IPS-18a (cell line): ENCODE measurements around the gene EIPR1.

Source experiments
- H3K27ac ChIP-seq: one replicate; pipeline ENCODE4 v1.5.1; 2013; ENCODE audit warnings: low read length
- H3K27me3 ChIP-seq: one replicate; pipeline ENCODE4 v1.6.1; 2013; ENCODE audit warnings: mild to moderate bottlenecking, low read length; ENCODE audit not compliant: control insufficient read depth, insufficient read depth
- H3K36me3 ChIP-seq: one replicate; pipeline ENCODE4 v1.6.1; 2013; ENCODE audit warnings: low read depth, low read length; ENCODE audit not compliant: control insufficient read depth
- H3K4me1 ChIP-seq: one replicate; pipeline ENCODE4 v1.6.1; 2013; ENCODE audit warnings: low read depth, low read length; ENCODE audit not compliant: control insufficient read depth
- H3K4me3 ChIP-seq: one replicate; pipeline ENCODE4 v1.5.1; 2013; ENCODE audit warnings: low read length
- H3K9ac ChIP-seq: one replicate; pipeline ENCODE4 v1.6.1; 2013; ENCODE audit warnings: mild to moderate bottlenecking, low read length, moderate library complexity
- H3K9me3 ChIP-seq: one replicate; pipeline ENCODE4 v1.6.1; 2013; ENCODE audit warnings: low read depth, low read length; ENCODE audit not compliant: control insufficient read depth

Gene EIPR1

DNA sequence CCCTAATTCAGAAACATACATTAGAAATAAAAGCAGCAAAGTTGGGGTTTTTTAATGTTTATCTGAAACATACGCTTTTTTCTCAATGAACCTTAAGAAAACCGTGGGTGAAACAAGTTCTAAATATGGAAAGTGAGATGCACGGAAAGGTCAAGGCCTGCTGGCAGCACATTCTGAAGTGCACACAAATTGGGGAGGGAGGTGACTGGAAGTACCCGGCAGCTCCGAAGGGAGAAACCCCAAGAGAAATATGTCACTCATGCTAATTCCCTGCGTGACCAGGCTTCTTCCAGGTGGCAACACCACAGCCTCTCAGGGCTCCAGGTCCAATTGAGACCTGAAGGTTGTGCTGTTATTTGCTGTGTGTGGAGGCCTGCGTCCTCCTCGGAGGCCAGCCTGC, 45.5 kb downstream of the EIPR1 start:
- no peak overlapping the region for H3K4me3 ChIP-seq
- no peak overlapping the region for H3K9ac ChIP-seq
- peaks cover 3% of the 10 kb centered on the region for H3K36me3 ChIP-seq
- H3K9me3 ChIP-seq: no peaks in the 10 kb centered on the region
- no peaks in the 10 kb centered on the region for H3K27me3 ChIP-seq
- no peaks in the 10 kb centered on the region for H3K4me1 ChIP-seq
- H3K27ac ChIP-seq: no peak overlapping the region

DNA sequence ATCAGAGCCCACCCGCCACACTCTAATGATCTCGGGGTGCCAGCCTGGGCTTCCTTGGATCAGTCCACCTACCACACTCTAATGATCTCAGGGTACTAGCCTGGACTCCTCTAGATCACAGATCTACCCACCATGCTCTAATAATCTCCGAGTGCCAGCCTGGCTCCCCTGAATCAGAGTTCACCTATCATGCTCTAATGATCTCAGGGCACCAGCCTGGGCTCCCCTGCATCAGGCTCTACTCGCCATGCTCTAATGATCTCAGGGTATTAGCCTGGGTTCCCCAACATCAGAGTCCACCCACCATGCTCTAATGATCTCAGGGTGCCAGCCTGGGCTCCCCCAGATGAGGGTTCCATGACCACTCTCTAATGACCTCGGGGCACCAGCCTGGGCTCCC, 48.1 kb downstream of the EIPR1 start:
- Histone ChIP-seq H3K4me3 (no peak overlapping the region), H3K4me1 (peaks cover 3% of the 10 kb centered on the region), H3K9me3 (no peaks in the 10 kb centered on the region), H3K27ac (no peak overlapping the region), H3K27me3 (no peaks in the 10 kb centered on the region), H3K36me3 (peaks cover 3% of the 10 kb centered on the region), H3K9ac (no peak overlapping the region)

DNA sequence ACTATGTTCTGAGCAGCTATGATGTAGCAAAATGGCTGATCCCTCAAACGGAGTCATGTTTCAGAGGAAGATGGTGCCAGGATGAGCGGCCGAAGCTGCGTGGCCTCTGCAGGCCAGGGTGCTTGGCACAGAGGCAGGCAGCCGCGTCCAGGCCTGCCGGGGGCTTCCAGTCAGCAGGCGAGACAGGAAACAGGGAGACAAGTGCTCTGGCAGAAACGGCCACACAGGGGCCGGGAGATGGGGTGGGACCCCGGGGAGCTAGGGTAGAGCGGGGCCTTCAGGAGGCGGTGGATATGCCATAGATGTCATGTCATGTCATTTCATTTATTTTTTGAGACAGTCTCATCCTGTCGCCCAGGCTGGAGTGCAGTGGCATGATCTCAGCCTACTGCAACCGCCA, 50.7 kb downstream of the EIPR1 start:
- H3K4me3 ChIP-seq: no peak overlapping the region
- peaks cover 3% of the 10 kb centered on the region for H3K4me1 ChIP-seq
- no peaks in the 10 kb centered on the region for H3K9me3 ChIP-seq
- no peaks in the 10 kb centered on the region for H3K27me3 ChIP-seq
- H3K27ac ChIP-seq: no peak overlapping the region
- no peak overlapping the region for H3K9ac ChIP-seq
- H3K36me3 ChIP-seq: no peaks in the 10 kb centered on the region

DNA sequence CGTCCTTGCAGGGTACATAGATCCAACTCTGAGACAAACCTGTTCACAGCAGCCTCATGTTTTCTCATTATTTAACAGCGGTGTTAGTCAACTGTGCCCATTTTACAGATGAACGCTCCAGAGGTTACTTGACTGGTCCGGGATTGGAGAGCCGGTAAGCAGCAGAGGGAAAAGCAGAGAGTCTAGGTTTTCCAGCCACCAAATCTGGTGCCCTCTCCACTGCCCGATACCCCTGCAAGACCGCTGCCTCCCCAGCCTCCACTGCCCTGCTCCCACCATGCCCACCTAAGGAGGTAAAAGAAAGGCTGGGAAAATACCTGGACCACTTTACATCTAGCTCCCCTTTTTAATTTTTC, 51.5 kb downstream of the EIPR1 start:
- Histone ChIP-seq H3K4me3 (no peak overlapping the region), H3K9ac (no peak overlapping the region), H3K36me3 (no peaks in the 10 kb centered on the region), H3K27me3 (no peaks in the 10 kb centered on the region), H3K4me1 (peaks cover 3% of the 10 kb centered on the region), H3K27ac (no peak overlapping the region), H3K9me3 (no peaks in the 10 kb centered on the region)

DNA sequence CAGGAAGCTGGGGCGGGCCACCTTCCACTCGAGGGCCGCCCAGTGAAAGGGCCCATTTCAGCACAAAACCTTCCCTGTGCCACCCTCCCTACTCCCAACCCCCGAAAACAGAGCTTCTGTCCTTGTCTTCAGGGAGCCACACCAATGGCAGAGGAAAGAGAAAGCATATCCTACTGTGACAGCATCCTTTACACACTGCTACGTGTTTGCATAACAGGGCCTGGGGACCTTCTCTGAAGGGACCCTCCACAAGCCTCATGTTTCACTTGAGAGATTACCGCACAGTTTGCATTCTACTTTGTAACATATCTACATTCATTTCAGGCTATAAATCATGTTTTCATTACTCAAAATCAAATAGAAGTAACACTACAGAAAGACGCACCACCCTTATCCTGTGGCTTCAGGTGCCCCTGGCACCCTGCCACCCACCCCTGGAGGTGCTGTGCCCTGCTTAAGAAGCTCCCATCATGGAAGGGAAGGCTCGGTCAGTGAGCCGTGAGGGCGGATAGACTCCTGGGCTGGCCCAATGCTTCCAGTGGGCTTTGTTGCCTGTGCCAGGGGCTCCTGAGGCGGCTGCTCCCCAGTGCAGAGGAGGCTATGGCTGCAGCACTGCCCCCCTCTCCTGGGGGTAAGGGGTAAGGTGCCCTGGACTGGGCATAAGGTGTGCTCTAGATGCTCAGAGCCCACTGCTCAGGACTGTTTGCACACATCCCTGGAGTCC, 52.0 kb downstream of the EIPR1 start:
- H3K9me3 ChIP-seq: no peaks in the 10 kb centered on the region
- peaks cover 9% of the 10 kb centered on the region for H3K4me1 ChIP-seq
- H3K36me3 ChIP-seq: no peaks in the 10 kb centered on the region
- H3K27ac ChIP-seq: no peak overlapping the region
- H3K9ac ChIP-seq: no peak overlapping the region
- H3K4me3 ChIP-seq: no peak overlapping the region
- H3K27me3 ChIP-seq: no peaks in the 10 kb centered on the region

DNA sequence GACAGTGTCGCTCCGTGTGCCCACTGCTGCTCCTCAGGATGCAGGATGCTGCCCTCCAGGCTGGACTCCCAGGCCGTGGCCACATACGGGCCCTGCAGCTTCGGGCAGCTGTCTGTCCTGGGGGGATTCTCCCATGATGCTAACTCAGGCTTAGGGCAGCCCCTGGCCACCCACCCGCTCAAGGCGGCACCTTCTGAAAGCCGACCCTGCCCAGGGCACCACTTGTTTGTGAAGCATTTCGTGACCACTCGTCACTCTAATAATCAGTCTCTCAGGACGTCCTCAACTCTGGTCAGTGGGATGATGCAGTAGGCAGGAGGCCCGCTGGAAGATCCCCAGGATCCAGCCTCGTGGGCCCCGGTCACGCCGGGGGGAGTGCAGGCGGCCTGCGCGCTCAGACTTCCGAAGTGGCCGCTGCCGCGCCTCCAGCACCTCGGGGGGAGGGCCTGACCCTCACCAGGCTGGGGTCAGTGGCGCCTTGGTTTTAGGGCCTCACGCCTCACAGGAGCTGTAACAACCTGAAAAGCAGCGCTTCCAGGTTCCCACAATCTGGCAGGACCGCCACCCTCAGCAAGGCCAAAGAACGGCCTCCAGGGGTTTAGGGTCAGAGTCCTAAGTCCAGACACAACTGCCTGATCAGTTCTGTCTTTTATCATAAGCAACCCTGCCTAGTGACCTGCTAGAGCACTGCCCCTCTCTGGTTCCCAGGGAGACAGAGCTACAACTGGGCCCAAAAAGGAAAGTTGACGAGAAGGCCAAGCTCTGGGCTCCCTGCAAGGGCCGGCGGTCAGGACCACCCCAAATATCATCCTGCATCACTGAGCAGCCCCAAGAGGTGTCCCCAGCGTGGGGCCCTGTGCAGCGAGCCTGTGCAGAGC, 53.0 kb downstream of the EIPR1 start:
- Histone ChIP-seq H3K9ac (no peak overlapping the region), H3K36me3 (no peaks in the 10 kb centered on the region), H3K4me1 (peaks cover 13% of the 10 kb centered on the region), H3K27ac (no peak overlapping the region), H3K4me3 (no peak overlapping the region), H3K9me3 (no peaks in the 10 kb centered on the region), H3K27me3 (no peaks in the 10 kb centered on the region)

DNA sequence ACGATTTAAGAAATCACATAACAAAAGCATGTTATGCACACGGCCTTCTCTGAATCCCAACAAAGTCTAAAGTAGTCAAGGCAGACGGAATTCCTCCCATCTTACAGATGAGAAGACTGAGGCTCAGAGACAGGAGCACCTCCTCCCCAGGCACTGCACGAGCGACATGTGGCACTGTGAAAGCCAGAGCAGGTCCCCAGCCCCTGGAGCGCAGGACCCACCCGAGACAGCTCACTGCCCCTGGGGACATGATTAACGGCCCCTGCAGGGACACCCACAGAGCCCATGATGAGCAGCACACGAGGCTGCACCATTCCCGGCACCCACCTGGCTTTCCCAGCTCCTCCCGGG, 53.6 kb downstream of the EIPR1 start:
- peaks cover 13% of the 10 kb centered on the region for H3K4me1 ChIP-seq
- no peak overlapping the region for H3K27ac ChIP-seq
- H3K9me3 ChIP-seq: no peaks in the 10 kb centered on the region
- H3K9ac ChIP-seq: no peak overlapping the region
- H3K36me3 ChIP-seq: no peaks in the 10 kb centered on the region
- no peaks in the 10 kb centered on the region for H3K27me3 ChIP-seq
- no peak overlapping the region for H3K4me3 ChIP-seq

DNA sequence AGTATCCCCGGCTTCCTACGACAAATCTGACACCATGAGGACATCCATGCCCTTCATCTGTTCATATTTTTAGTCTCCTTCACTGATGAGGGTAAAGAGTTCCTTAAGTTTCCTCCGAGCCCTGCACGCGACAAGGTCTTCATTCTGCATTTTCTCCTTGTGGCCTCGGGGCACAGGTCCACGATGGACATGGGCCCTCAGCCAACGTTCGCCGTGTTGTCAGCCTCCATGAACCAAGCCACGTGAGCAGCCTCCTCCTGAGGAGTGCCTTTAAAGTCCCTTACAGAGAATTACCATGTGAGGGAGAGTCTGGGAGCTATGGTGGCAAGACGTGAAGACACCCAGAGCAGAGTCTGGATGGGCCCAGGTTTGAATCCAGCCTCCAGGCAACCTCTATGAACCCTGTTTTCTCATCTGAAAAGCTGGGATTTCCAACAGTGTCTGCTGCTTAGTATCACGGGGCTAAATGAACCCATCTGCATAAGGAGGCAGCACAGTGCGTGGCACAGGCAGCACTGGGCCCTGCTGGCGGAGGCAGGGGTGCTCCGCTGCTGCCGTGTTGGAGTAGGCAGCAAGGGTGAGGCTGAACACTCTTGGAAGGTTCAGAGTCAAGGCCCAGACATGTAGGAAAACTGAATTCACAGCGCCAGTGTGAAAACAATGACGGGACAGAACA, 54.1 kb downstream of the EIPR1 start:
- H3K4me1 ChIP-seq: peaks cover 13% of the 10 kb centered on the region
- H3K36me3 ChIP-seq: peaks cover 3% of the 10 kb centered on the region

DNA sequence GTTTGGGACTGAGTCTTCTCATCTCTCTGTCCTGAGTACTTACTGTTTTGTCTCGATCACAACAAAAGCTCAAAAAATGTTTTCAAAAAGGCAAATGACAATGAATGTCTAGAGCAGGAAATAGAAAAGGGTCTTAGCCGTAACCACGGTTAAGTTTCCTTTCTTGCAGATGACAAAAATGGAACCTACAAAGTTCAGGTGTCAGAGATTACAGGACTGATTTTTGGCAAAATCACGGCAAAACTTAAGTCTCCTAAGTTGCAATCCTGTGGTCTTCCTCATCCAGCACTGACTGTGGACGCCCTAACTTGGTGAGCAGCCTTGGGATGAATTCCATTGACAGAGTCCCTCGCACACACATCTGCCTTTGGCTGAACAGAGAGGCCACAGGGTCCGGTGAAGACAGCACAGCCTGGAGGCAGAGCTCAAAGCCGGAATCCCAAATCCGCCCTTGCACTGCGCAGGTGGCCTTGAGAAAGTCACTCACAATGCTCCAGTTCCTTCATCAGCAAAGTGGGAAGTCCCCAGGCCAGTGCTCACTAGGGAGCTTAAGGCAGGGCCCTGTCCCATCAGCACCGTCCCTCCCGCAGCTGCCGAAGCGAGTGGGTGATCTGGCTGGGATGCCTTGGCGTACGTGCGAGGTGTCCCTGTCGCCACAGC, 55.2 kb downstream of the EIPR1 start:
- Histone ChIP-seq H3K36me3 (peaks cover 3% of the 10 kb centered on the region), H3K9me3 (no peaks in the 10 kb centered on the region), H3K27me3 (no peaks in the 10 kb centered on the region), H3K4me1 (peaks cover 13% of the 10 kb centered on the region), H3K4me3 (no peak overlapping the region), H3K27ac (no peak overlapping the region), H3K9ac (no peak overlapping the region)

More for the DNA sequence above, 54.1 kb downstream of the EIPR1 start:
- Histone ChIP-seq H3K4me3 (no peak overlapping the region), H3K27me3 (no peaks in the 10 kb centered on the region), H3K9me3 (no peaks in the 10 kb centered on the region), H3K9ac (no peak overlapping the region), H3K27ac (no peak overlapping the region)

DNA sequence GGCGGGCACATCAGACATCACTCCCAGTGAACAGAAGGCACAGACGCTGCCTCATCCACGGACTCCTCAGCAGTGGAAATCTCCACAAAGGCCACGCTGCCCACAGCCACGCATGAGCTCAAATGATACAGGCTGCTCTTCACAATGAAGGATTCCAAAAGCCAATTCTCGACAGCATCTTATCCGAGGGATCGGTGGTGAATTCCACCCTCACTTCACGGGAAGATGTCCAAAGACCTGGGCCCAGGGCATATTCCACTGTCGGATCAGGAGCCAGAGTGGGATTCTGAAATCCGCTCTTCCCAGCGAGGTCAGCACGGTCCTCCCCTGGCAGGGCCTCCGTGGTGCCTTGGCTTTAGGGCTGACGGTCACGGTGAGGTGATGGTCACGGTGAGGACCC, 55.8 kb downstream of the EIPR1 start:
- no peaks in the 10 kb centered on the region for H3K27me3 ChIP-seq
- H3K27ac ChIP-seq: no peak overlapping the region
- H3K9me3 ChIP-seq: no peaks in the 10 kb centered on the region
- H3K4me3 ChIP-seq: no peak overlapping the region
- no peak overlapping the region for H3K9ac ChIP-seq
- peaks cover 3% of the 10 kb centered on the region for H3K36me3 ChIP-seq
- peaks cover 13% of the 10 kb centered on the region for H3K4me1 ChIP-seq

DNA sequence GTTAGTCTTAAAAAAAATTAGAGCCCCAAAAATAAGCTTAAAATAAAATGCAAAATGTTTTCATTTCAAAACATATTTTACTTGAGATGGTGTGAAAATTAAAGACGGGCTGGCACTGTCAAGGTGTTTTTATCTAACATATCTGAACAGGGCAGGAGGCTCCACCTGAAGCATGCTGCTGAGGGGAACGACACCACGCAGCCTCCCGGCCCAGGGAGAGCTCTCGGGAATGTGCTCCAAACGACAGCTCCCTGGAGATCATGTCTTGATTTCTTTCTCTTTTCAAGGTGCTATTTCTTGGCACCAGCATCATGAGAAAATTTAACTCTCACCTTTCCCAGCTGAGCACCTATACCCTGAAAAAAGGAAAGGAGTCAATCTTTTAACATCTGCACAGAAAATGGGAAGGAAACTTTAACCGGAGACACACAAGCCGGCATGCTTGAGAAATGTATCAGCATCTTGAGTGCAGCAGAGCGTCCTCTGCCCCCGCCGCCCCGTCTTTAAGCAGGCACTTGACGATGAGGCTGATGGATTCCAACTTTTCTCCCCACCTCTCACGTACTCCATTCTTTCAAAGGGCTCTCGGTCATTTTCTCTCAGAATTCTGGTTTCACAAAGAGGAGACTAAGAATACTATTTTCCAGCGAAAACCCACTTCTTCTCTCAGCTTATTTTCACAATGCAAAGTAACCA, 56.6 kb downstream of the EIPR1 start:
- no peak overlapping the region for H3K27ac ChIP-seq
- H3K36me3 ChIP-seq: peaks cover 3% of the 10 kb centered on the region

More for the DNA sequence above, 56.6 kb downstream of the EIPR1 start:
- Histone ChIP-seq H3K27me3 (no peaks in the 10 kb centered on the region), H3K9me3 (no peaks in the 10 kb centered on the region), H3K4me1 (peaks cover 13% of the 10 kb centered on the region), H3K4me3 (no peak overlapping the region), H3K9ac (no peak overlapping the region)
